NT2/D1 (cell line): ENCODE measurements around the gene BIRC6.

ENCODE experiments used
- SUZ12 ChIP-seq: IDR thresholded peaks from 2 replicates; pipeline ENCODE4 v1.6.1; 2011; ENCODE audit not compliant: insufficient read length, insufficient read depth; ENCODE audit errors: extremely low read depth
- YY1 ChIP-seq: IDR thresholded peaks from 2 replicates; pipeline ENCODE4 v1.6.1; 2011; ENCODE audit not compliant: insufficient read length, insufficient read depth
- ZNF274 ChIP-seq: IDR thresholded peaks from 2 replicates; pipeline ENCODE4 v1.6.1; 2011; ENCODE audit warnings: mild to moderate bottlenecking, low read depth, low read length

GRCh38 chr2:32464431-32464830 lies 107.6 kb downstream of the BIRC6 start:
- no peak for TF ChIP-seq YY1
- no peak for TF ChIP-seq SUZ12
- no peak for TF ChIP-seq ZNF274
